A549 (cell line): ENCODE measurements around the gene ZPR1.
A peak's percentile ranks its signal among the peaks of the same experiment; 100 is the strongest.

ENCODE experiments used
- CBX8 ChIP-seq: fragments of 200-600 bp; sonication (generic); IDR thresholded peaks from 2 replicates; pipeline ENCODE4 v1.6.1; 2016
- POLR2A ChIP-seq: IDR thresholded peaks from 2 replicates; pipeline ENCODE4 v1.6.1; 2012; ENCODE audit warnings: mild to moderate bottlenecking, low read length
- SMC3 ChIP-seq: fragments of >200 bp; sonication (Bioruptor Twin); formaldehyde crosslinking; IDR thresholded peaks from 3 replicates; pipeline ENCODE4 v1.6.1; 2018; ENCODE audit warnings: inconsistent platforms
- TF ChIP-seq, protein P1 (sequence below): fragments of >200 bp; sonication (Bioruptor Twin); formaldehyde crosslinking; IDR thresholded peaks from 3 replicates; pipeline ENCODE4 v1.5.1; 2016

DNA sequence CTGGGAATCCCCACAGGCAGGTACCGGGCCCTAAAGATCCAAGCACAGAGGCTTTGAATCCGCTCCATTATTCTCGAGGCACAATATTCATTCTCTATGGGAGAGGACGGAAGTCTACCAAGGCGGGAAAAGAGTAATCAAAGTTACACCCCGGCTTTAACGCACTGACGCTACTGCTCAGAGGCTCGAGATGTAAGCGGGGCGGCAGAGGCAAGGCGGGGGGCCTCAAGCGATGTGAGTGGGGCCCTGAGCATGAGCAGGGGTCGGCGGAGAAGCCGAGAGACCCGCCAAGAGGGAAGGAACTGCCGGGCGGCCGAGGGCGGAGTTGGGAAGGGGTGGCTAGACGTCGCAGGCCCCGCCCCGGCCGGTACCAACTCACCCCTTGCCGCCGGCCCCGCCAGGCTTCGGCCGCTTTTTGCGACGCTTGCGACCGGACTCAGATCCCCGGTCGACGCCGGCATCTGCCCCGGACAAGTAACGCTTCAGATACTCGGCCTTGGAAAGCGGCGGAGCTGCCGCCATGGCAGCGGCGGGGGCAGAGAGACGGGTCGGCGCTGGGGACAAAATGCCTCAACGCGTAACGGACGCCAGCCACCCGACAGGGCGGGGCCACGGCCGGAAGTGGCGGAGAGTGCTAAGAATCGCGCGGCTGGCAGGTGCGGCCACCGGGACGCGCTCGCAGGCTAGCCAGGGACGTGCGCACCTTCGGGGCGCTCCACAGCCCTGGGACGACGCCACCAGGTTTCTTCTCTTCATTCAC, 15.2 kb downstream of the ZPR1 start, which contains the start of gene BUD13:
- TF ChIP-seq, protein P1, sequence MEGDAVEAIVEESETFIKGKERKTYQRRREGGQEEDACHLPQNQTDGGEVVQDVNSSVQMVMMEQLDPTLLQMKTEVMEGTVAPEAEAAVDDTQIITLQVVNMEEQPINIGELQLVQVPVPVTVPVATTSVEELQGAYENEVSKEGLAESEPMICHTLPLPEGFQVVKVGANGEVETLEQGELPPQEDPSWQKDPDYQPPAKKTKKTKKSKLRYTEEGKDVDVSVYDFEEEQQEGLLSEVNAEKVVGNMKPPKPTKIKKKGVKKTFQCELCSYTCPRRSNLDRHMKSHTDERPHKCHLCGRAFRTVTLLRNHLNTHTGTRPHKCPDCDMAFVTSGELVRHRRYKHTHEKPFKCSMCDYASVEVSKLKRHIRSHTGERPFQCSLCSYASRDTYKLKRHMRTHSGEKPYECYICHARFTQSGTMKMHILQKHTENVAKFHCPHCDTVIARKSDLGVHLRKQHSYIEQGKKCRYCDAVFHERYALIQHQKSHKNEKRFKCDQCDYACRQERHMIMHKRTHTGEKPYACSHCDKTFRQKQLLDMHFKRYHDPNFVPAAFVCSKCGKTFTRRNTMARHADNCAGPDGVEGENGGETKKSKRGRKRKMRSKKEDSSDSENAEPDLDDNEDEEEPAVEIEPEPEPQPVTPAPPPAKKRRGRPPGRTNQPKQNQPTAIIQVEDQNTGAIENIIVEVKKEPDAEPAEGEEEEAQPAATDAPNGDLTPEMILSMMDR, result no peak
- TF ChIP-seq POLR2A (peak; percentile 80), CBX8 (no peak), SMC3 (no peak)
